SK-N-SH (cell line): ENCODE results near the gene MYO5C. TPM values are rescaled to one million over a fixed set of nuclear protein-coding genes. Genes with fewer than 3 reads are reported as not detected.

Experiments
- CTCF ChIA-PET: fragments of 300-600, 350-600 bp; formaldehyde crosslinking; extraction: SDS; loops from one replicate; lab custom pipeline; 2021; lab: Yijun Ruan, JAX
- POLR2A ChIA-PET: fragments of 350-600 bp; sonication (Branson Sonifier 250); formaldehyde crosslinking; extraction: SDS; loops from one replicate; lab custom pipeline; 2020; ENCODE audit warnings: antibody characterized with exemption, inconsistent platforms; lab: Yijun Ruan, JAX
- DNase-seq: peaks from one replicate; pipeline ENCODE4 v3.0.0; 2012
- H2AFZ ChIP-seq: fragments of 200-600 bp; sonication (generic); 2 replicates; pipeline ENCODE4 v1.8.1; 2016; ENCODE audit warnings: antibody characterized with exemption, mild to moderate bottlenecking, low read depth
- H3F3A ChIP-seq: fragments of 200-600 bp; sonication (generic); replicated peaks from 2 replicates; pipeline ENCODE3; 2016; ENCODE audit warnings: antibody characterized with exemption, mild to moderate bottlenecking; ENCODE audit not compliant: insufficient read depth
- H3K27ac ChIP-seq, 2 experiments: fragments of 200-500 bp in 1 of 2; fragments of 200-600 bp in 1 of 2; sonication (Bioruptor generic) in 1 of 2; sonication (generic), shearing (Covaris generic) in 1 of 2; 2 replicates each; pipeline versions ENCODE4 v1.5.1 to v1.6.1; 2014 to 2016; ENCODE audit warnings: low read depth in 2 of 2, inconsistent platforms in 1 of 2, low read length in 1 of 2, mild to moderate bottlenecking in 1 of 2, mixed read lengths in 1 of 2
- H3K27me3 ChIP-seq: fragments of 200-600 bp; sonication (generic), shearing (Covaris generic); 2 replicates; pipeline ENCODE4 v1.6.1; 2016; ENCODE audit warnings: mixed run types; ENCODE audit not compliant: insufficient read depth
- H3K36me3 ChIP-seq, 2 experiments: fragments of 200-500 bp in 1 of 2; fragments of 200-600 bp in 1 of 2; sonication (Bioruptor generic) in 1 of 2; sonication (generic) in 1 of 2; replicated peaks in 1 of 2; 2 replicates each; pipeline versions ENCODE3 to v1.5.1; 2014 to 2016; ENCODE audit warnings: low read length in 1 of 2, mild to moderate bottlenecking in 1 of 2; ENCODE audit not compliant: insufficient read depth in 2 of 2, control insufficient read depth in 1 of 2
- H3K4me1 ChIP-seq, 2 experiments: fragments of 200-500 bp in 1 of 2; fragments of 200-600 bp in 1 of 2; sonication (Bioruptor generic) in 1 of 2; sonication (generic), shearing (Covaris generic) in 1 of 2; 2 replicates each; pipeline versions ENCODE4 v1.5.1 to v1.6.1; 2014 to 2016; ENCODE audit warnings: low read depth in 1 of 2, low read length in 1 of 2, mixed run types in 1 of 2; ENCODE audit not compliant: insufficient read depth in 2 of 2, control insufficient read depth in 1 of 2
- H3K4me2 ChIP-seq: fragments of 200-600 bp; sonication (generic), shearing (Covaris generic); 2 replicates; pipeline ENCODE4 v1.6.1; 2017; ENCODE audit warnings: mixed run types
- H3K4me3 ChIP-seq, 2 experiments: fragments of 200-500 bp in 1 of 2; fragments of 200-600 bp in 1 of 2; sonication (Bioruptor generic) in 1 of 2; sonication (generic), shearing (Covaris generic) in 1 of 2; 2 replicates each; pipeline versions ENCODE4 v1.5.1 to v1.8.1; 2014 to 2016; ENCODE audit warnings: low read depth in 2 of 2, inconsistent platforms in 1 of 2, low read length in 1 of 2, mild to moderate bottlenecking in 1 of 2, mixed read lengths in 1 of 2, moderate library complexity in 1 of 2
- H3K79me2 ChIP-seq: fragments of 200-600 bp; sonication (generic); 2 replicates; pipeline ENCODE4 v1.8.1; 2017; ENCODE audit warnings: mild to moderate bottlenecking; ENCODE audit not compliant: insufficient read depth
- H3K9ac ChIP-seq: fragments of 200-600 bp; sonication (generic); 2 replicates; pipeline ENCODE4 v1.6.1; 2017; ENCODE audit warnings: mixed run types
- H3K9me2 ChIP-seq: fragments of 200-600 bp; sonication (generic); 2 replicates; pipeline ENCODE4 v1.6.1; 2017; ENCODE audit warnings: mixed run types
- H3K9me3 ChIP-seq: fragments of 200-600 bp; sonication (generic); 2 replicates; pipeline ENCODE4 v1.6.1; 2017; ENCODE audit warnings: mixed run types, mild to moderate bottlenecking, moderate library complexity
- H4K20me1 ChIP-seq: fragments of 200-600 bp; sonication (generic); 2 replicates; pipeline ENCODE4 v1.6.1; 2017; ENCODE audit warnings: mild to moderate bottlenecking, mixed run types; ENCODE audit not compliant: insufficient read depth
- CHD2 ChIP-seq: fragments of 150-350 bp; IDR thresholded peaks from 2 replicates; pipeline ENCODE4 v1.6.1; 2018; ENCODE audit warnings: low read length; ENCODE audit not compliant: partially characterized antibody
- FOSL2 ChIP-seq: IDR thresholded peaks from 2 replicates; pipeline ENCODE4 v1.4.0; 2012; ENCODE audit warnings: low read depth, mild to moderate bottlenecking, moderate library complexity, borderline replicate concordance
- GABPA ChIP-seq: IDR thresholded peaks from 2 replicates; pipeline ENCODE4 v1.4.0; 2012; ENCODE audit warnings: low read depth, mild to moderate bottlenecking
- GATA2 ChIP-seq: sonication (generic); formaldehyde crosslinking; IDR thresholded peaks from 2 replicates; pipeline ENCODE4 v1.5.0; 2020; ENCODE audit warnings: mild to moderate bottlenecking, missing genetic modification reagents
- IRF3 ChIP-seq: fragments of 150-350 bp; IDR thresholded peaks from 2 replicates; pipeline ENCODE4 v1.6.1; 2016; ENCODE audit warnings: mild to moderate bottlenecking, low read depth, low read length
- MXI1 ChIP-seq: IDR thresholded peaks from 2 replicates; pipeline ENCODE4 v1.6.1; 2012; ENCODE audit warnings: mild to moderate bottlenecking, low read depth, low read length, improper control_type of control experiment
- REST ChIP-seq: IDR thresholded peaks from 2 replicates; pipeline ENCODE4 v1.6.1; 2012; ENCODE audit warnings: mild to moderate bottlenecking, low read depth, low read length, moderate library complexity
- RFX5 ChIP-seq: IDR thresholded peaks from 2 replicates; pipeline ENCODE4 v1.6.1; 2012; ENCODE audit warnings: mild to moderate bottlenecking, improper control_type of control experiment, low read length
- SIN3A ChIP-seq: IDR thresholded peaks from 2 replicates; pipeline ENCODE4 v1.6.1; 2012; ENCODE audit warnings: low read depth, mild to moderate bottlenecking, low read length, moderate library complexity, borderline replicate concordance
- SMC3 ChIP-seq: IDR thresholded peaks from 2 replicates; pipeline ENCODE4 v1.6.1; 2012; ENCODE audit warnings: low read depth, low read length, improper control_type of control experiment
- TAF1 ChIP-seq: IDR thresholded peaks from 2 replicates; pipeline ENCODE4 v1.6.1; 2012; ENCODE audit warnings: low read depth, mild to moderate bottlenecking, low read length, moderate library complexity, borderline replicate concordance
- ZBTB33 ChIP-seq: IDR thresholded peaks from 2 replicates; pipeline ENCODE4 v1.4.0; 2012; ENCODE audit warnings: low read depth, borderline replicate concordance
- WGBS: methylation state at CpG from one replicate; pipeline ENCODE4 v1.1.6; 2017; ENCODE audit warnings: low lambda C conversion rate; 5-methylcytosine and 5-hydroxymethylcytosine counted together
- polyA plus RNA-seq, 3 experiments: library from polyadenylated mRNA; depleted of rRNA; stranded (reverse); fragments of >200 nt; gene quantifications; 2 replicates each; pipeline ENCODE4 v1.2.3, GENCODE V29; 2012

MYO5C gene
- polyA plus RNA-seq, 1 of the 3 experiments (the other 2 are of a cell fraction): 0.99 TPM

GRCh38 chr15:52282418-52282817 is 13.2 kb downstream of the MYO5C start:
- Histone ChIP-seq H3K36me3 (no peaks in the 10 kb centered on the region), H3F3A (no peaks in the 10 kb centered on the region), H3K27me3 (no peaks in the 10 kb centered on the region), H3K9me2 (no peaks in the 10 kb centered on the region), H2AFZ (no peak overlapping the region), H3K79me2 (no peaks in the 10 kb centered on the region), H3K4me2 (no peak overlapping the region), H3K4me3 (no peak overlapping the region), H3K4me1 (peaks cover 0 to 15% of the 10 kb centered on the region in 2 experiments; a peak in 1 of 4 replicates), H3K9ac (no peak overlapping the region), H3K9me3 (no peaks in the 10 kb centered on the region), H4K20me1 (no peaks in the 10 kb centered on the region), H3K27ac (no peak overlapping the region)
- ChIA-PET POLR2A (no interaction called here), CTCF (no interaction called here)
- TF ChIP-seq REST (no peak), MXI1 (no peak), GABPA (no peak), SMC3 (no peak), CHD2 (no peak), RFX5 (no peak), TAF1 (no peak), IRF3 (no peak), GATA2 (CRISPR knock-in tag) (no peak), SIN3A (no peak), ZBTB33 (no peak), FOSL2 (no peak)
- WGBS: 85% methylated on average over 10 of the region's 14 CpGs
- no peak for DNase-seq
